Amniotic epithelial cell (primary cell): ENCODE data around the gene ATXN1.

Experiments used
- DNase-seq: peaks from one replicate; pipeline ENCODE4 v3.0.0-alpha.2; 2010; ENCODE audit warnings: low read depth

ATXN1 gene

DNA sequence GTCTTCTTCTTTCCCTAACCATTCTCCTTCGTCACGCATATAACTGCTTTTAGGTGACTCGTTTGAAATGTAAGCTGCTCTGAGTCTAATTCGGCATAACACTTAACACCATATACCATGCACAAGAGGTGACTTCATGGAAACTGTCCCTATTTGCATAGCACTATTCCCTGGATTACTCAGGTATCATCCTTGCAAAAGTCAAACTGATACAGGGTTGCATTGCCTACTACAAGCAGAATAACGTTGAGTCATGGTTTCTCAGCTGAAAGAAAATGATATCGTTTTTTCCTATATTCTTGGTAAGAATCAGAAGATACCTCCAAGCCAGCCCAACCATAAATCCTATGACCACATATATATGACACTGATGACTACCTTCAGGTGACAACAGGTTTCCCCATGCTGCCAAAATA lies 227.5 kb downstream of the ATXN1 start:
- no peak for DNase-seq

DNA sequence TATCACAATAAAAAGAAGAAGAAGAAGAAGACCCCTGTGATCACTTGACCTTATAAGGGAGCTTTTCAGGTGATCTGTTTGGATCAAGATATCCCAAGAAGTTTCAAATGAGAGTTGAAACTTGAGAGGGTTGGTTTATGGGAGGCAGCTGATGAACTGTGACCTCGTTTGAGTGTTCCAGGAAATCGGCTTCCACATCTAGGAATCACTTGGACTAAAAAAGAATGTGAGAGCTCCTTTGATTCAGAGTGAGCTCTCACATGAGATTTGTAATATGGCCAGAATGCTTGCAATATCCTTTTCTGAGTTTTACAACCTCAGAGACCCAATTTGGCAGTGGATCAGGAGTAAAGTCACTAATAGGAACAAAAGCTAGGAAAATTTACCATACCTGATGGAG lies 228.1 kb downstream of the ATXN1 start:
- no peak for DNase-seq

DNA sequence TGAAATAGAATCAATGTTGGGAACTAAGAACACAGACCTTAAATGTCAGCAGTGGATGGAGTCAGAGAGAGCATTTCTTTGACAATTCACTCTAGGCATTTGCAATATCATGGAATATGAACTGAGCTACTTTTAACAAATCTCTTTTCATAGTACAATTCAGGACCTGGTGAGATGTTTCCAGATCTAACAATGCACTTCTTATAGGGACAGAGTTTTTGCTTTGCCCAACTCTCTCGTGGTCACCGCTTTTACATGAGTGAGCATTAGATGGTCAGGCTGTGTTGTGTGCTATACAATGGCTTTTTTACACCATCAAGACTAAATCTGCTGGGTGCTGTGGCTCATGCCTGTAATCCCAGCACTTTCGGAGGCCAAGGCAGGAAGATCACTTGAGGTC lies 233.6 kb downstream of the ATXN1 start:
- DNase-seq: no peak

DNA sequence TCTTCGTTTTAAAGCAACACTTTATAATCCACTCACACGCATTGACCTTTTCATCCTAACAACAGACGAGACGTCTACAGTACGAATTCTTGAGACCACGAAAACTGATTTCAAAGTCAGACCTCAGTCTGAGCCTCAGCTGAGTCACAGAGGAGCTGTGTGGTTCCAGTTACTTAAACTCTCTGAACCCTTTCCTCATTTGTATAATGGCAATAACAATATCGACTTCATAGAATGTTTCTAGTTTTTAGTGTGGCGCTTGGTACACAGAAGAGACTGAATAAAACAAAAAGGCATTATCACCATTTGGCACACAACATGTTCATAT lies 236.9 kb downstream of the ATXN1 start:
- DNase-seq: peak; percentile 81

DNA sequence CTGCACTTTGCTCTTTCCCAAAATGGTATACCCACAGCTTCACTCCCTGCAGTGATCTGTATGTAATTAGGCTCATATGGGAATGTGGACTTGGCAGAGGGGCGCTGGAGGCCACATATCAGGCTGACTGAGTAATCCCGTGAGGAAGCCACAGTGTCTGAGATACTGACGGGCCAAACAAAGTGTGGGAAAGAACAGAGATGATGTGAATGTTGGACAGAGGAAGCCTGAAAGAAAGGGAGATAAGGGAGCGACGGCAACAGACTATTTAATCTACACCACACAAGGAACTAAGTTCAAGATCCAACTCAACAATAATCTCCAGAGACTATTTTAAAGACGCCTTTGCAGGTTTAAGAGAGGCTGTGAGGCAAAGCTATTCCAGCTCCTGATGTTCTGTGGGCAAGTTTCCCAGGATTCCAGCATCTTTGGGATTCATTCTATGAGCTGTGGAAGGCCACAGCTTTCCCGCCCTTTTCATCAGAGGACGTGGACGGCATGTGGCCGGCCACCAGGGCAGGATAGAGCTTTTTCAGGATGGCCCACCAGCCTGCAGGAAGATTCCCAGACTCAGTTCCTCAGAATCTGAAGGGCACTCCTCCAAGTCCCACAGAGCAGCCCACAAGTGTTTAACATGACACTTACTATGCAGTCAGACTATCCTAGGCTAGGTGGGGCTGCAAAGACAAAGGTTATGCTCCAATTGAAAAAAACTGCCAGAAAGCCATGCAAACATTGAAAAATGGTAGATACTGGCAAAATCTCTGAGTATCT lies 237.5 kb downstream of the ATXN1 start:
- DNase-seq: peak; percentile 96

DNA sequence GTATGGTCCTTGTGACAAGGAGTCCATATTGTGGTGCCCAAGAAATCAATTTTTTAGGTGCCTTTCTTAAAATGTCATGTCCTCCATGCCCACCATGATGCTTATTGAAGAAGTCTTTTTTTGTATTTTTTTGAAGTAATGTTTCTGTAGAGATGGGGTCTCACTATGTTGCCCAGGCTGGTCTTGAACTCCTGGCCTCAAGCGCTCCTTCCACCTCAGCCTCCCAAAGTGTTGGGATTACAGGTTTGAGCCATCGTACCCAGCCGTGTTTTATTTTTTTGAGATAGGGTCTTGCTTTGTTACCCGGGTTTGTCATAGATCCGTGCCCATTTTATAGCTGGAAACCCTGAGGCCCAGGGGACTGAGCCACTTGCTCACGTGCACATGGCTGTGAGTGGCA lies 238.3 kb downstream of the ATXN1 start:
- no peak for DNase-seq

DNA sequence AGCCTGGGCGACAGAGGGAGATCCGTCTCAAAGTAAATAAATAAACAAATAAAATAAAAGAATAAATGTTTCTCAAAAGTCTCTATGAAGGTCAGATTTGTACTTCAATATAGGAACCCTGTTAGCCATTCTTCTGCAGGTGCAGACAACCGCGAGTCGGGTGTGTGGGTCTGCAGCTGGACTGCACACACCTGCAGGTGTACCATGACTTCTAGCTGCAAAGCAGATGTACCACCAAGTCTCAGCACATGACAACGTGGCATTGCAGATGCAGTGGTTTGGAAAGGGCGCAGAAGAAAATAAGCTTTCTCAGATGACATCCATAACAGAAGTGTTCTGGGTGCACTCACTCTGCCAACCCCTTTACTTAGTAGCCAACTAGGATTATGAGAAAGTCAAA lies 239.7 kb downstream of the ATXN1 start:
- no peak for DNase-seq

DNA sequence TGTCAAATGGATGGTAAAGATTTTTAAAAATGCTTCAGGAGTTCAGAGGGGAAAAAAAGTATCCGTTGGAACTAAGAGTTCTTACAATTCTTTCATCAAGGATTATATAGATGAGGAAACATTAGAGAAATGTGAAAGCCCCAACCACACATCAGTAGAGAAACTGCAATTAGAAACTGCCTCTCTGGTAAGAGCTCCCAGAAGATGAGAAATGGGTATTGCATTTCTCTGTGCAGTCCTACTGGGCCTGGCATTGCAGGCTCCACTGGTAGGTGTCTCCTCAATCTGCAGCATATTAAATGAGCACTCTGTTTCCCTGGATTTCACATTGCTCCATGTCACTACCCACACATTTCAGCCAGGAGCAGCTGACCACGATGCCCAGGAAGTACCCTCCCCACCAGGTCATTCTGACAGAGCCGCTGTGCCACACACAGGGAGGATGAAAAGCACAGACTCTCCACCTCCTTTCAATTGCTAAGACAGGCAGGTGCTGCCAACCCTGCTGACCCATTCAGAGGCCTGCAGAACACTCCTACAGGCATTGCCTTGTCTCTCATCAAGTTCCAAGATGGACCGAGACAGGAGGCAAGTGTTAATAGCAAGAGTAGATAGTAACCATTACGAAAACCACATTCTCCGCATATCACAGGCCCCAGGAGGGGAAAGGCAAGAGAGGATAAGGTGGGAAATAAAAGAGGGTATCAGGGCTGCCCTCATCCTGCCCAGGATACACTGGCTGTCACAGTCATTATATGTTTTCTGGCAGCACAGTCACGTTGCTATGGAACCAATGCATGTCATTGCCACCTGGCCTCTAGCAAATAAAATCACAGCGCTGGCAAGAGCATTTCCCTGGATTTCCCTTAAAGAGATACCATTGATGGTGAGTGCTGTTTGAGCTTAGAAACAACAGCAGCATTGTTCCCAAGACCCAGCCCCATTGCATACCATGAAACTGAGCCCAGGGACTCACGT lies 241.7 kb downstream of the ATXN1 start:
- DNase-seq: no peak

DNA sequence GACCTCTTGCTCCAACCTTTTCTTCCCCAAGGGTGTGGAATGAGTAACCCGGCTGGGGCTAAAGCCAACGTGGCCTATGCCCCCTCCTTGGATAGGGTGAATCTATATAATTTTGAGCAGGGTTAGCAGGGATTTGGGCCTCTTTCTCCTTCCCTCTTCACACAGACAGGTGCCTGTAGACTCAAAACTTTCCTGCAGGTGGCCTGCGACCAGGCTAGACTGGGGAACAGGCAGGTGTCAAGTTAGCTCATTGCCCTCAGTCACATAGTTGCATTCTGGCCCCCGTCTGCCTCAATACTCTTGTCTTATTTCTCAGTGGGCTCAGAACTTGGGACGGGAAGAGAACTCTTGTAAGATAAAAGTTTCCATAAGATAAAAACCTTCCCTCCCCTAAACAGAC lies 243.0 kb downstream of the ATXN1 start:
- DNase-seq: no peak

DNA sequence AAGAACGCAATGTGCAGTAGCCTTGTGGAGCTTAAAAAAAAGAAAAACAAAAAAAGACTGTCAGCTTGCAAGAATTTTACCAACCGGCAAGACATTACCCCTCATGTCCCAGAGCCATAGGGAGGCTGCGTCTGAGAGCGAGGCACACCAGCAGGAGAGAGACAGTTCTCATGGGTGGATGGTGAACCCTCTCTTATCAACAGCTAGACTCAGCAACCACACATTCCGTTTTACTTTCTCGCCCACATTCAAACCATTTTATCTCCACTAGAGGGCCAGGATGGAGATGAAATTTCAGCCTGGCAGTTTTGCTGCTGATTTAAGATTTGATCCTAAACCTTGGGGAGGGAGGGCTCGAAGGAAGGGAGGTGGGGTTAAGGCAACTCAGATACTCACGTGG lies 247.0 kb downstream of the ATXN1 start:
- peak; percentile 85 for DNase-seq

DNA sequence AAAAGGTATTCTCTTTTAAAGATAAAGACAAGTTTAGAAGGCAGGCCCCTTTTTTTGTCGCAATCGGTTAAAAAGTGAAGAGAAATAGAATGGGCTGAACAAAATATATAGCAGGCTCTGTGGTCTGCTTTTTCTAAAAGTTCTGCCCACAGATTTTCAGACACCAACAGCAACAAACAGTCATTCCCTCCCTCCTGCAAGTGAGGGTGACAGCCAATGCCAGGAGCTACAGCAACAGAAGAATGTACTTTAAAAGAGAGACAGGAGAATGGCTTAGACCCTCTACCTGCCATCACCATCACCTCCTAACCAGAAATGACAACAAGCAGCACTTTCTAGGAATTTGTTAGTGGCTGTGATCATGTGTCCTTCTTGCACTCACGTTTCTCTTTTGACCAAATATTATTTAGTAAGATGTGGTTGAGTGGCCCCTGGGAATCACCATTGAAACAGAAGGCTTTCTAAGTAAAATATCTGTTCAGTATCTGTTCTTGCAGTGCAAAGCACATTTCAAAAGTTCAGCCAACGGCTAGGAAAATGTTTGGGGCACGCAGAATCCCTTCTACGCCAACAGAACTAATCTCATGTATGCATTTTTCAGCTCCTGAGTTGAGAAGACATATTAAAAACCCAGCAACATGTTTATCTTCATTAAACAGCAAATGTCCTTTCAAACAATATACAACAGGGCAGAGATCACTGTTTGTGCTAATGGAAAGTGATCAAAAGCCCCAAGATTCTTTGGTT lies 248.5 kb downstream of the ATXN1 start:
- DNase-seq: no peak

DNA sequence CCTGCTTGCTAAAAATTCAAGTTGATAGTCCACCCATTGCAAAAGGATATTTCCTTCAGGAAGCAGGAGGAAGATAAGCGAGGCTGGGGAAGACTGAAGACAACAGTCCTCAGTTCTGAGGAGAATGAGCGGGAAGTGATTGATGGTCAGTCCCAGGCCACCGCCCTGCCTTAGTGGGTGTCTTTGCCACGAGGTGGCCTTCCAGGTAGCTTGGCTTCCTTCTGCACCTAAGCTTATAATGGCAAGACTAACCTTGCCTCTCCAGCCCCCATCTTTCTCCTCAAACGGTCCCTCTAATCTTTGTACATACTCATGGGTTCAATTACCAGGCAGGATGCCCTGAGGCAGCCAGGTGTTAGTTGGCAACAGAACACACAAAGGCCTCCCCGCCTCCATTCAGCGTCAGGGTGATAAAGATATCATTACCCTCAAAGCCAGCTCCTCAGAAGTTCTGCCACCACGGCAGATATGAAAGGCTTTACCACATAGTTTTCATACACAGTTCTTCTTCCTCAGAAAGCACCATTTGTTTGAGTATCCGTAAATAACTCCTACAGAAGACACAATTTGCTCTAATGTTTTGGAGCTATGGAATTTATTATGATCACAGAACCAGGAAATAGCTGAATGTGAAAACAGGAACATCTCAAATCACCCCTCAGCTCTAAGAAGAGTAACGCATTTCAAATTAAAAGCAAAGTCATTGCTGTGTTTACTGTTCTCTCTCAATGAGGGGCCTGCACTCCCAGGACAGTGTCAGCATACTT lies 249.4 kb downstream of the ATXN1 start:
- no peak for DNase-seq

DNA sequence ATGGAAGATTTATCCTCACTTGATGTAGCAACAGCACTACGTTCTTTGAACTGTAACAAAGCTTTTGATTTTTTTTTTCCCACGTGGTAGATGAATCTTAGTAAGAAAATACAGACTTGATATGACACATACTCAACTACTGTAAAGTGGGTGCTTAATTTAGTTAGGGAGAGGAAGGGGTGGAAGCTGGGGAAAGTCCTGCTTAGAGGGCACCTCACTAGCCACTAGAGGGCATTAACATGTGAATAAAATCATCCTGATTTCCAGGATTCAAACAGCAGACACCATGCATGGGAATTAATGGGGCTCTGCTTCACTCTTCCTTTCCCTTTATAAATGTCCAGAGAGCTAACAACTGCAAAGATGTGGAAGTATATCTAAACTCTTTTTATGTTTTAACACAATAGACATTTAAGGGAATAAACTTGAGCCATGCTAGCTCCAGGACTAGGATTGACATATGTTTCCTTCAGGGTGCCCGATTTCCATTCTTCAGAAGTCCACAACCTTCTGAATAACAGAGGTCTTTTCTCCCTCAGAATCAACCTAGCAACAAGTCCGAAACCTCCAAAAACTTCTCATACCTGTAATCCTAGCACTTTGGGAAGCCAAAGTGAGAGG lies 250.1 kb downstream of the ATXN1 start:
- DNase-seq: peak; percentile 66

DNA sequence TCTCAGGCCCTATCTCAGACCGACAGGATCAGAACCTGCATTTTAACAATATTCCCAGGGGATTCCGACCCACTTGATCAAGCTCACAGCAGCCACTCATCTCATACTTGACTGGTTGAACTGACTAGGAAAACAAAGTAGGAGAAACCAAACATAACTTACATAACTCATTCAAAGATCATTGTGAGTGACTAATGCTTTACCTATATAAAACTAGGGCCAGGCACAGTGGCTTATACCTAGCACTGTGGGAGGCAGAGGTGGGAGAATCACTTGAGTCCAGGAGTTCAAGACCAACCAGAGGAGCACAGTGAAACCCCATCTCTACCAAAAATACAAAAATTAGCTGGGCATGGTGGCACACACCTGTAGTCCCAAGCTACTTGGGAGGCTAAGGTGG lies 251.0 kb downstream of the ATXN1 start:
- DNase-seq: no peak

DNA sequence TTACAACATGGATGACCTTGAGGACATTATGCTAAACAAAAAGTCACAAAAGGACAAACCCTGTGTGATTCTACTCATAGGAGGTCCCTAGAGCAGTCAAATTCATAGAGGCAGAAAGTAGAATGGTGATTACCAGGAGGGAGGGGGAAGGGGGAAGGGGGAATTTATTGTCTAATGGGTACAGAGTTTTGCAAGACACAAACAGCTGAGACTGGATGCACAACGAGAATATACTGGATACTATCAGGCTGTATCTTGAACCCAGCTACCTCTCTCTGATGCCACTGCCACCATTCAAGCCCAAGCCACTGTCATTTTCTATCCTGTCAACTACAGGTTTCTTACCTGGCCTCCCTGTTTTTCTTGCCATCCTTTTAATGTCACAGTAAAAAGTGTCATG lies 252.3 kb downstream of the ATXN1 start:
- no peak for DNase-seq

DNA sequence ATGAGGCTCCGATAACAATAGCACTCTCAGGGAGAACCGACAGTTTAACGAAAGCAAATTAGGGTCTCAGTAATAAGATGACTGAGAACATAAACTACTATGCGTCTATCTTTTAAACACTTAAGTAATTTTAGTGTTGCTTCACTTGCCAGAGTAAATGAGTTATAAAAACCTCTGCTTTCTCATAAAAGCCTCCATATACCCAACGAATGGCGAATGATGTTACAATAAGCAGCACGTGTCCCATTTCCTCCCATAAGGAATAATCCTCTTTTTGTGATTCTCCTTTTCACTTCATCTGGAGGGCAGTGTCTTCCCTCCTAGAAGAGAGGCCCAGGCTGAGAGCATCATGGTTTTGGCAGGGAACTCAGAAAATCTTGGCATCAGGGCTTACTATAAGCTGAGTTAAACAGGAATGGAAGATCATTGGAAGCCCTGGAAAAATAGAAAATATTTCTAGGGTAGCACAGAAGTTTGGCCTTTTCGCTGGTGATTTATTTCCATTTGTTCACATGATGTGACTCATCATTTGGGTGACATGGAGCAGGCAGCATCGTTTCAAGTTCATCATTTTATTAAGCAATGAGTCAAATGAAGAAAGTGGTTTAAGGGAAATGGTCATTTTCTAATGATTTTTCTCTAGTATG lies 255.4 kb downstream of the ATXN1 start:
- peak; percentile 34 for DNase-seq

DNA sequence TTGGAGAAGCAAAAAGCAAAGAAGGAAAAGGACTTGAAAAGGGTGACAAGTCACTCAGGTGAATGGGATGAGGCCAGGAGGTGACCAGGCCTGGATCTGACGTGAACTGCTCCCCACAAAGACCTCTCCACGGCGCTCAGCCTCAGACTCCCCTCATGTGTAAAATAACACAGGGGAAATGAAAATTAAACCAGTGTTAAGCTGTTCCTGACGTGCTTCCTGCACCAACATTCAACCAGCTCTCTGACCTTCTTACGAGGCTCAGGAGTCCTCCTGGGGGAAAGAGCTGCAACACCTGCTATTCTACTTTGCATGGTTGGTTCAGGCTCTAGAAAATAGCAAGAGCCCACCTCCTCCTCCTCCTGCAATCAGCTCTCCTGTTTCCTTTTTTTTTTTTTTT lies 256.7 kb downstream of the ATXN1 start:
- no peak for DNase-seq

DNA sequence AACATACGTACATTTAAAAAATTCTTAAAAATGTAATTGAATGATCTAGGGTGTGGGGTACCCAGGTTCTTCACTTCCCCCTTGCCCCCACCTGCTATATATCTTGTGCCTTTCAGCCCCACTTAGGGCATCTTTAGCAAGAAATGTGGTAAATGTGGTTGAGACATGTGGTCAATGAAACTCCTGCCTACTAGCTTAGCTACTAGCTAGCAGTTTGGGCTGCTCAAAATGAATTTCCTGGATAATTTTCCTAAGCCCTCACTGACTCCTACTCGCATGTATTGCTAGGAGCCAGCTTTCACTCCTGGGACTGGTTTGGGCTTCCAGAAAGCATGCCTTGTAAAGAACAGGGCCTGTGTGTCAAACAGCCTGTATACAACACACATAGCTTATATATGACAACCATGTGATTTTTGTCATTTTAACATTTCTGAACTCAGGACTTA lies 257.3 kb downstream of the ATXN1 start:
- peak; percentile 36 for DNase-seq

DNA sequence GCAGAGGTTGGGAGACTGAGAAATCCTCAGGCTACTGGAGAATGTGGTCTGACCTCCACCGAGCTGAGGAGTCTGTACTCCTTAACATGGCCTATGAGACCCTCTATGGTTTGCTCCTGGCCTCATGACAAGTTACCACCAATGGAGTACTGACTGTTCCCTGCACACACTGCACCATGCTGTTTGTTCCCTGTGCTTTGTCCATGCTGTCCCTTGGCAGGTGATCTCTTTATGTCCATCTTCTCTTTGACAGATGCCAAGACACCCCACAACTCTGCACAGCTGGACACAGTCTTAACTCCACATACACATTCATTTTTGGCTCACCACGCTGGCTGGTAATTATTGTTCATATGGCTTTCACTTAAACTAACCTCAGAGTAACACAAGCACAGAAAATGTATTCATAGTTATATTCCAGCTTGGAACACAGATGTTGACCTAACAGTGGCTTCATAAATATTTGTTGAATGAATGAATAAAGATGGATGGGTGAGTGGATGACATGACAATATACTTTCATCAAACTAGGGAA lies 258.0 kb downstream of the ATXN1 start:
- no peak for DNase-seq

DNA sequence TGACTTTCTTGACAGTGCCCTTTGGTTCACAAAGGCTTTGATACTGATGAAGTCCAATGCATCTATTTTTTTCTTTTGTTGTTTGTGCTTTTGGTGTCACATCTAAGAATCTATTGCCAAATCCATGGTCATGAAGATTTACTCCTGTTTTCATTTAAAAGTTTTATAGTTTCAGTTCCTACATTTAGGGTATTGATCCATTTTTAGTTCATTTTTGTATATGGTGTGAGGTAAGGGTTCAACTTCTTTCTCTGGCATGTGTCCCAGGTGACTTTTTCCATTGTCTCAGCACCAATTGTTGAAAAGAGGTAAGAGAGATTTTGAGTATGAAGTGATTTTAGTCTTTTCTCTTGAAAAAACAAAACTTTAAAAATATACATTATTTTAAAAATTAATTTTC lies 262.3 kb downstream of the ATXN1 start:
- DNase-seq: no peak

DNA sequence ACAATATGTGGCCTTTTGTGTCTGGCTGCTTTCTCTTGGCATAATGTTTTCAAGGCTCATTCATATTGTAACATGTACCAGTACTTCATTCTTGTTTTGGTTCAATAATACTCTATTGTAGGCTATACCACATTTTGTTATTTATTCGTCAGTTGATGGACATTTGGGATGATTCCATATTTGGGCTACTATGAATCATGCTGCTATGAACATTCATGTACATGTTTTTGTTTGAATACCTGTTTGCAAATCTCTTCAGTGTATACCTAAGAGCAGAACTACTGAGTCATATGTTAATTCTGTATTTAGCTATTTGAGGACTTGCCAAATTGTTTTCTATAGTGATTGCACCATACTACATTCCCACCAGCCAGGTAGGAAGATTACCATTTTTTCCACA lies 263.0 kb downstream of the ATXN1 start:
- DNase-seq: no peak
